Esophagus muscularis mucosa (tissue), 4 donors: ENCODE data around the gene PLA1A.

Source experiments
- EP300 ChIP-seq: sonication (generic); formaldehyde crosslinking; IDR thresholded peaks from one replicate; pipeline ENCODE4 v1.6.1; 2017; ENCODE audit warnings: antibody characterized with exemption
- POLR2AphosphoS5 ChIP-seq, 2 donors: sonication (generic); formaldehyde crosslinking; IDR thresholded peaks; one replicate each; pipeline ENCODE4 v1.6.1; 2017; ENCODE audit warnings: antibody characterized with exemption in 2 of 2
- TF ChIP-seq, protein P1 (sequence below), 3 experiments: fragments of 200-600 bp in 2 of 3; fragments of 450-650 bp in 1 of 3; sonication (generic) in 2 of 3; IDR thresholded peaks; one replicate each; pipeline ENCODE4 v1.5.1; 2017 to 2019; ENCODE audit warnings: antibody characterized with exemption in 3 of 3, mild to moderate bottlenecking in 2 of 3, moderate library complexity in 1 of 3

DNA sequence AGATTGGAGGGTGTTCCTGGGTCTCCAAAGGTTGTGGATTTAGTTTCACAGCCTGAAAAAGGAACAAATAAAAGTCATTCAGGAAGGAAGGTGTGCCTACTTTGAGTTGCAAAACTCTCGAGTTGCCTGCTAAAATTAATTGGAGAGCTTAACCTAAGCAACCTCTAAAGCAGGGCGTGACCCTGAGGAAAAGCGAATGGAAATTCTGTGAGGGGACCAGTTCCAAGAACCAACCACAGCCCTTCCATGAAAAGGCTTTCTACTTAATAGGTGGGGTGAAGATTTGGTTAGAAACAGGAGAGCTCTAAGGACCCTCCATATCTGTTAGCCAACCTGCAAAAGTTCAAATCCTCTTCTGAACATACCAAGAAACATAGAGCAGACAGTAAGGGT, 39.8 kb upstream of the PLA1A start:
- TF ChIP-seq, protein P1, sequence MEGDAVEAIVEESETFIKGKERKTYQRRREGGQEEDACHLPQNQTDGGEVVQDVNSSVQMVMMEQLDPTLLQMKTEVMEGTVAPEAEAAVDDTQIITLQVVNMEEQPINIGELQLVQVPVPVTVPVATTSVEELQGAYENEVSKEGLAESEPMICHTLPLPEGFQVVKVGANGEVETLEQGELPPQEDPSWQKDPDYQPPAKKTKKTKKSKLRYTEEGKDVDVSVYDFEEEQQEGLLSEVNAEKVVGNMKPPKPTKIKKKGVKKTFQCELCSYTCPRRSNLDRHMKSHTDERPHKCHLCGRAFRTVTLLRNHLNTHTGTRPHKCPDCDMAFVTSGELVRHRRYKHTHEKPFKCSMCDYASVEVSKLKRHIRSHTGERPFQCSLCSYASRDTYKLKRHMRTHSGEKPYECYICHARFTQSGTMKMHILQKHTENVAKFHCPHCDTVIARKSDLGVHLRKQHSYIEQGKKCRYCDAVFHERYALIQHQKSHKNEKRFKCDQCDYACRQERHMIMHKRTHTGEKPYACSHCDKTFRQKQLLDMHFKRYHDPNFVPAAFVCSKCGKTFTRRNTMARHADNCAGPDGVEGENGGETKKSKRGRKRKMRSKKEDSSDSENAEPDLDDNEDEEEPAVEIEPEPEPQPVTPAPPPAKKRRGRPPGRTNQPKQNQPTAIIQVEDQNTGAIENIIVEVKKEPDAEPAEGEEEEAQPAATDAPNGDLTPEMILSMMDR (IDR thresholded peaks at IDR 0.05): no peak
- TF ChIP-seq POLR2AphosphoS5 (IDR thresholded peaks at IDR 0.05) (no peak), EP300 (no peak)
